Activated B cell treated with CpG ODN at 0.5 μM for 24 hours (primary cell): ENCODE measurements around the gene CDKAL1. TPM values are rescaled to one million over a fixed set of nuclear protein-coding genes. Genes with fewer than 3 reads are reported as not detected.

ENCODE experiments used
- ATAC-seq: fragments of 200-7000 bp; cut with Tn5 transposase; one replicate; pipeline ENCODE4 v1.10.0; 2021; ENCODE audit warnings: low read depth, mild to moderate bottlenecking, moderate library complexity
- CTCF ChIA-PET: fragments of 350-600 bp; sonication (Branson Sonifier 250); formaldehyde crosslinking; loops from one replicate; lab custom pipeline; 2021; ENCODE audit warnings: antibody characterized with exemption; lab: Charles Lee
- POLR2A ChIA-PET: fragments of 350-600 bp; sonication (Branson Sonifier 250); formaldehyde crosslinking; loops from one replicate; lab custom pipeline; 2021; ENCODE audit warnings: antibody characterized with exemption; lab: Charles Lee
- DNase-seq: peaks from one replicate; pipeline ENCODE4 v3.0.0; 2022
- H3K27ac Mint-ChIP-seq: one replicate; pipeline ENCODE4 v1.8.0; 2020; ENCODE audit warnings: mixed read lengths
- H3K27me3 Mint-ChIP-seq: one replicate; pipeline ENCODE4 v1.8.0; 2021; ENCODE audit warnings: mixed read lengths
- H3K36me3 Mint-ChIP-seq: one replicate; pipeline ENCODE4 v1.8.0; 2021; ENCODE audit warnings: low read depth, mixed read lengths
- H3K4me1 Mint-ChIP-seq: one replicate; pipeline ENCODE4 v1.8.0; 2021; ENCODE audit warnings: mixed read lengths
- H3K4me3 Mint-ChIP-seq: one replicate; pipeline ENCODE4 v1.8.0; 2020; ENCODE audit warnings: mild to moderate bottlenecking, mixed read lengths
- H3K9me3 Mint-ChIP-seq: one replicate; pipeline ENCODE4 v1.8.0; 2020; ENCODE audit warnings: mixed read lengths
- CTCF ChIP-seq: fragments of 200-600 bp; IDR thresholded peaks from one replicate; pipeline ENCODE4 v1.8.0; 2022; ENCODE audit warnings: antibody characterized with exemption, mild to moderate bottlenecking
- intact Hi-C: fragments of 100-400 bp; cut with micrococcal nuclease; formaldehyde crosslinking; loops from one replicate; pipeline ENCODE4 v1.15.1; 2024
- total RNA-seq: library from RNA; stranded (reverse); gene quantifications from 2 replicates; pipeline ENCODE4 v1.2.3, GENCODE V29; 2022

CDKAL1 gene
- total RNA-seq, 1 donor from 2014 or later = 31.9 TPM

DNA sequence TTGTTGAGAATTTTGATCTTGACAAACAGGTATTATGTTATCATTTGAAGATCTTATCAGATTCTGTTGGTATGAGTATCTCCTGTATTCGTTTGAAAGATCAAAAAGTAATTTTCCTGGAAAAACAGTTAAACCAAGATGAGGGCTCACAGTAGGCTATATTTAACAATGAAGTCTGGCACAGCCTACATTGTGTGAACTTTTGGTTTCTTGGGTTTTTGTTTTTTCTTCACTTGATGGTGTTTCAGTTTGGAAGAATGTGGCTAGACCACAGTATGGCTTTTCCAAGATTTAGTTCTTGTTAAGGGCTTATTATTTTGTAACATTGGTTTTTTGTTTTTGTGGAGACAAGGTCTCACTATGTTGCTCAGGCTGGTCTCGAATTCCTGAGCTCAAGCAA, 306.4 kb downstream of the CDKAL1 start:
- CTCF ChIA-PET = no interaction called here
- peaks cover 19% of the 10 kb centered on the region for H3K36me3 Mint-ChIP-seq
- no peaks in the 10 kb centered on the region for H3K4me1 Mint-ChIP-seq
- DNase-seq (no peak), ATAC-seq (no peak)
- H3K27me3 Mint-ChIP-seq = no peaks in the 10 kb centered on the region
- TF ChIP-seq CTCF = no peak
- H3K27ac Mint-ChIP-seq = no peak overlapping the region
- H3K9me3 Mint-ChIP-seq = no peaks in the 10 kb centered on the region
- POLR2A ChIA-PET = no interaction called here
- intact Hi-C loops = no loop called here
- no peak overlapping the region for H3K4me3 Mint-ChIP-seq

- H3K4me1 Mint-ChIP-seq = no peaks in the 10 kb centered on the region
- intact Hi-C loops = no loop called here
- ATAC-seq (no peak), DNase-seq (no peak)
- H3K27ac Mint-ChIP-seq = no peak overlapping the region
- H3K27me3 Mint-ChIP-seq = no peaks in the 10 kb centered on the region
- peaks cover 17% of the 10 kb centered on the region for H3K36me3 Mint-ChIP-seq
- ChIA-PET POLR2A (no interaction called here), CTCF (no interaction called here)
- H3K9me3 Mint-ChIP-seq = no peaks in the 10 kb centered on the region
- H3K4me3 Mint-ChIP-seq = no peak overlapping the region
- no peak for TF ChIP-seq CTCF
Observed at GRCh38 chr6:20841806-20842205, 307.5 kb downstream of the CDKAL1 start.

GRCh38 chr6:20845592-20845991, 311.3 kb downstream of the CDKAL1 start:
- Mint-ChIP-seq H3K4me1 (no peaks in the 10 kb centered on the region), H3K4me3 (no peak overlapping the region), H3K9me3 (no peaks in the 10 kb centered on the region), H3K27me3 (no peaks in the 10 kb centered on the region), H3K36me3 (peaks cover 19% of the 10 kb centered on the region), H3K27ac (no peak overlapping the region)
- intact Hi-C loops = no loop called here
- ATAC-seq (no peak), DNase-seq (no peak)
- ChIA-PET POLR2A (no interaction called here), CTCF (no interaction called here)
- no peak for TF ChIP-seq CTCF

DNA sequence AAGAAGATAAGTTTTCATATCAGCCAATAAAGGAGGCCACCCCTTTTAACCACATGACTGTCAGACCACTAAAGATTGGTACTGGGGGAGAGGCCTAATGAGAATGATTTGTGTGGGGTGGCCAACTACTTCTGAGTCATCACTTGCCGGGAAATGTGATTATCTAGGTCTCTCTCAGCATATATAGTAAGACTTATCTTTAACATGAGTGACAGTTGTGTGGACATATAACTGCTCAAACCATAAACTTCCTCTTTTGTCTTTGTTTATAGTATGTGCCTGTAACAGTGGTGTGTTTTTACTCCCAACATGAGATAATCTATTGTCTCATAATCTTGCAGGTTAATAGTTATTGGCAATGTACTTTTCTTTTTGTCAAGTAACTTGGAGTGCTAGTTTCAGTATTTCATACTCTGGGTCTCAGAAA, 312.4 kb downstream of the CDKAL1 start:
- H3K27me3 Mint-ChIP-seq = no peaks in the 10 kb centered on the region
- intact Hi-C loops = no loop called here
- no peak for TF ChIP-seq CTCF
- CTCF ChIA-PET = no interaction called here
- H3K9me3 Mint-ChIP-seq = no peaks in the 10 kb centered on the region
- H3K4me3 Mint-ChIP-seq = no peak overlapping the region
- H3K36me3 Mint-ChIP-seq = peaks cover 25% of the 10 kb centered on the region
- no peak for DNase-seq
- ATAC-seq = no peak
- H3K4me1 Mint-ChIP-seq = no peaks in the 10 kb centered on the region
- no peak overlapping the region for H3K27ac Mint-ChIP-seq
- POLR2A ChIA-PET = no interaction called here

- ChIA-PET CTCF (no interaction called here), POLR2A (no interaction called here)
- H3K4me1 Mint-ChIP-seq = no peaks in the 10 kb centered on the region
- no peaks in the 10 kb centered on the region for H3K9me3 Mint-ChIP-seq
- no peak overlapping the region for H3K4me3 Mint-ChIP-seq
- no peak for ATAC-seq
- H3K27ac Mint-ChIP-seq = no peak overlapping the region
- no peak for TF ChIP-seq CTCF
- H3K27me3 Mint-ChIP-seq = no peaks in the 10 kb centered on the region
- intact Hi-C loops = no loop called here
- H3K36me3 Mint-ChIP-seq = peaks cover 25% of the 10 kb centered on the region
- no peak for DNase-seq
Observed at GRCh38 chr6:20847904-20848303, 313.6 kb downstream of the CDKAL1 start.
